Neural progenitor cell (in vitro differentiated cells): ENCODE measurements around the gene LZIC.

Experiments used
- CTCF ChIP-seq: fragments of 200-600 bp; sonication (generic); IDR thresholded peaks from 2 replicates; pipeline ENCODE4 v1.5.1; 2017; ENCODE audit warnings: antibody characterized with exemption, mild to moderate bottlenecking
- EZH2 ChIP-seq: fragments of 200-600 bp; sonication (generic); IDR thresholded peaks from 2 replicates; pipeline ENCODE4 v1.6.1; 2017; ENCODE audit warnings: antibody characterized with exemption, mild to moderate bottlenecking, moderate library complexity

GRCh38 chr1:9909234-9910046 lies 33.8 kb downstream of the LZIC start:
- TF ChIP-seq CTCF (no peak), EZH2 (no peak)
